Keratinocyte (primary cell): ENCODE data around the gene C19orf12. TPM values are rescaled to one million over a fixed set of nuclear protein-coding genes. Genes with fewer than 3 reads are reported as not detected.
"Not testable (repeated sequence)": the region's sequence is repeated elsewhere in the genome, so short reads cannot be mapped to it uniquely, and the experiment has no call there.

Experiments used
- DNase-seq: peaks from one replicate; pipeline ENCODE4 v3.0.0-alpha.2; 2011; ENCODE audit warnings: low read depth, missing footprints, low spot score
- FAIRE-seq: peaks from 2 replicates; lab custom pipeline; 2011; peaks lifted over from hg19 to GRCh38; lab: Jason Lieb, UNC
- H2AFZ ChIP-seq: 2 replicates; pipeline ENCODE4 v1.6.0; 2012; ENCODE audit warnings: low read length, control low read depth, inconsistent platforms; ENCODE audit not compliant: control insufficient read depth
- H3K27ac ChIP-seq: 2 replicates; pipeline ENCODE4 v1.5.1; 2011; ENCODE audit warnings: low read length; ENCODE audit not compliant: control insufficient read depth, insufficient read depth
- H3K27me3 ChIP-seq: 3 replicates; pipeline ENCODE4 v1.6.0; 2011; ENCODE audit warnings: low read length; ENCODE audit not compliant: control insufficient read depth, insufficient read depth; ENCODE audit errors: extremely low read depth
- H3K36me3 ChIP-seq, 2 experiments: 2 replicates in 1 of 2; 3 replicates in 1 of 2; pipeline ENCODE4 v1.5.1; 2011; ENCODE audit warnings: low read length in 2 of 2, mild to moderate bottlenecking in 1 of 2; ENCODE audit not compliant: control insufficient read depth in 2 of 2, insufficient read depth in 2 of 2; ENCODE audit errors: extremely low read depth in 1 of 2
- H3K4me1 ChIP-seq: 3 replicates; pipeline ENCODE4 v1.5.1; 2011; ENCODE audit warnings: low read length; ENCODE audit not compliant: control insufficient read depth, insufficient read depth; ENCODE audit errors: extremely low read depth
- H3K4me2 ChIP-seq: 3 replicates; pipeline ENCODE4 v1.6.0; 2011; ENCODE audit warnings: low read depth, low read length; ENCODE audit not compliant: control insufficient read depth, insufficient read depth; ENCODE audit errors: extremely low read depth
- H3K4me3 ChIP-seq, 3 experiments: fragments of 200-600 bp in 1 of 3; sonication (generic) in 1 of 3; 2 replicates in 2 of 3; 3 replicates in 1 of 3; pipeline ENCODE4 v1.5.1; 2011 to 2016; ENCODE audit warnings: low read length in 3 of 3, mild to moderate bottlenecking in 3 of 3, control low read depth in 2 of 3, inconsistent platforms in 1 of 3, low read depth in 1 of 3, mixed read lengths in 1 of 3, mixed run types in 1 of 3, moderate library complexity in 1 of 3; ENCODE audit not compliant: control insufficient read depth in 2 of 3, insufficient read depth in 2 of 3; ENCODE audit errors: extremely low read depth in 1 of 3
- H3K79me2 ChIP-seq: 2 replicates; pipeline ENCODE4 v1.6.0; 2012; ENCODE audit warnings: low read length; ENCODE audit not compliant: control insufficient read depth, insufficient read depth
- H3K9ac ChIP-seq: 3 replicates; pipeline ENCODE4 v1.6.0; 2011; ENCODE audit warnings: low read length; ENCODE audit not compliant: control insufficient read depth, insufficient read depth; ENCODE audit errors: extremely low read depth
- H3K9me1 ChIP-seq: 3 replicates; pipeline ENCODE4 v1.6.0; 2011; ENCODE audit warnings: low read length; ENCODE audit not compliant: control insufficient read depth, insufficient read depth; ENCODE audit errors: extremely low read depth
- H3K9me3 ChIP-seq: 2 replicates; pipeline ENCODE4 v1.5.1; 2012; ENCODE audit warnings: low read depth, low read length; ENCODE audit not compliant: control insufficient read depth
- H4K20me1 ChIP-seq: 3 replicates; pipeline ENCODE4 v1.6.0; 2011; ENCODE audit warnings: low read length; ENCODE audit not compliant: control insufficient read depth, insufficient read depth; ENCODE audit errors: extremely low read depth
- CTCF ChIP-seq, 3 experiments: IDR thresholded peaks in 1 of 3; conservative IDR thresholded peaks in 1 of 3; optimal IDR thresholded peaks in 1 of 3; 2 replicates in 2 of 3; 3 replicates in 1 of 3; pipeline versions ENCODE3 to v1.5.1; 2011; ENCODE audit warnings: low read length in 3 of 3, mild to moderate bottlenecking in 3 of 3, moderate library complexity in 2 of 3, control low read depth in 1 of 3, inconsistent platforms in 1 of 3; ENCODE audit not compliant: insufficient read depth in 2 of 3; ENCODE audit errors: extremely low read depth in 1 of 3
- EZH2 ChIP-seq: IDR thresholded peaks from one replicate; pipeline ENCODE4 v1.6.1; 2012; ENCODE audit warnings: inconsistent platforms, mild to moderate bottlenecking, low read length, moderate library complexity
- dilution Hi-C: fragments of 300-500 bp; cut with MboI; formaldehyde crosslinking; loops from one replicate; pipeline ENCODE4 v1.7.0; 2020; ENCODE audit warnings: low sequenced_read_pairs; ENCODE audit not compliant: extremely low pct_ligation_motif_present
- polyA plus RNA-seq, 5 experiments: library from polyadenylated mRNA; depleted of rRNA in 3 of 5; stranded (reverse) in 3 of 5; stranded (forward) in 1 of 5; unstranded in 1 of 5; fragments of >200 nt; gene quantifications; 1 replicate in 1 of 5; 2 replicates in 3 of 5; 3 replicates in 1 of 5; pipeline versions ENCODE4 v1.2.1 to v1.2.3, GENCODE V29; 2011 to 2012; ENCODE audit warnings: missing spikeins in 2 of 5, low read depth in 1 of 5, low replicate concordance in 1 of 5

Gene C19orf12
- polyA plus RNA-seq, 1 donor (not counting 4 experiments of a cell fraction or from before 2014, with no cell fraction given): 12.3 TPM

- Histone ChIP-seq H3K79me2 (peaks cover 70% of the 10 kb centered on the region), H3K4me3 (no peak overlapping the region), H3K4me1 (peaks cover 30% of the 10 kb centered on the region), H3K9me3 (no peaks in the 10 kb centered on the region), H2AFZ (no peak overlapping the region), H3K36me3 (peaks cover 23 to 25% of the 10 kb centered on the region in 2 experiments), H3K9me1 (peaks cover 13% of the 10 kb centered on the region), H3K4me2 (no peak overlapping the region), H3K27ac (no peak overlapping the region), H3K27me3 (no peaks in the 10 kb centered on the region), H4K20me1 (peaks cover 34% of the 10 kb centered on the region), H3K9ac (no peak overlapping the region)
- dilution Hi-C loops: no loop called here
- FAIRE-seq (peak; percentile 32), DNase-seq (no peak)
- no peak for TF ChIP-seq CTCF (optimal IDR thresholded peaks at IDR 0.05 in 1 of 3, IDR thresholded peaks at IDR 0.05 in 1 of 3, conservative IDR thresholded peaks at IDR 0.05 in 1 of 3; ENCODE audit: extremely low read depth in 1 of 3, insufficient read depth in 2 of 3, low read length in 3 of 3)
- TF ChIP-seq EZH2: no peak
Observed at GRCh38 chr19:29672319-29672932, 42.6 kb downstream of the C19orf12 start.

GRCh38 chr19:29671393-29672160 is 43.5 kb downstream of the C19orf12 start:
- Histone ChIP-seq H3K4me2 (peak overlapping the region; percentile 46), H3K4me3 (no peak overlapping the region), H2AFZ (no peak overlapping the region), H3K9me1 (peaks cover 13% of the 10 kb centered on the region), H4K20me1 (peaks cover 32% of the 10 kb centered on the region), H3K9ac (no peak overlapping the region), H3K9me3 (no peaks in the 10 kb centered on the region), H3K79me2 (peaks cover 79% of the 10 kb centered on the region), H3K27ac (no peak overlapping the region), H3K36me3 (peaks cover 18 to 21% of the 10 kb centered on the region in 2 experiments), H3K4me1 (peaks cover 37% of the 10 kb centered on the region), H3K27me3 (no peaks in the 10 kb centered on the region)
- TF ChIP-seq EZH2 (no peak), CTCF (optimal IDR thresholded peaks at IDR 0.05 in 1 of 3, IDR thresholded peaks at IDR 0.05 in 1 of 3, conservative IDR thresholded peaks at IDR 0.05 in 1 of 3; ENCODE audit: extremely low read depth in 1 of 3, insufficient read depth in 2 of 3, low read length in 3 of 3) (peak; percentile 51 to 66 (median 64))
- peak; percentile 99 for DNase-seq
- dilution Hi-C loops: no loop called here
- FAIRE-seq: peak; percentile 90

GRCh38 chr19:29671026-29671392 is 44.1 kb downstream of the C19orf12 start:
- FAIRE-seq, H3K27ac ChIP-seq: not testable (repeated sequence)
- H3K4me2 ChIP-seq: peak overlapping the region; percentile 46

More at GRCh38 chr19:29671026-29671392, 44.1 kb downstream of the C19orf12 start:
- Histone ChIP-seq H3K4me1 (peaks cover 39% of the 10 kb centered on the region), H3K36me3 (peaks cover 16% of the 10 kb centered on the region in 2 experiments), H3K79me2 (peaks cover 84% of the 10 kb centered on the region), H4K20me1 (peaks cover 30% of the 10 kb centered on the region), H3K9me1 (peaks cover 13% of the 10 kb centered on the region)
- DNase-seq, H3K9me3 ChIP-seq, H3K9ac ChIP-seq, H3K27me3 ChIP-seq, H3K4me3 ChIP-seq, H2AFZ ChIP-seq, dilution Hi-C loops: not testable (repeated sequence)
